ENCODE results near the gene ADAMTS9. TPM values are rescaled to one million over a fixed set of nuclear protein-coding genes. Genes with fewer than 3 reads are reported as not detected.

The ADAMTS9 gene
- total and polyA plus RNA-seq, 10 of the 15 experiments (the other 5 are each of a cell fraction or from before 2014, with no cell fraction given) = 0.08 TPM; not detected in 9

- H4K20me1 ChIP-seq (ENCODE audit: control insufficient read depth, insufficient read depth) = no peaks in the 10 kb centered on the region
- ChIA-PET CTCF (no interaction called here), RAD21 (ENCODE audit: unreplicated experiment) (no interaction called here), POLR2A (no interaction called here), SMC1A (ENCODE audit: uncharacterized antibody, unreplicated experiment) (no interaction called here)
- no peak for TF ChIP-seq POLR2A (IDR thresholded peaks at IDR 0.05; ENCODE audit: low read depth, low read length)
- TF ChIP-seq NR2C2 (IDR thresholded peaks at IDR 0.05; ENCODE audit: borderline replicate concordance, control insufficient read depth, insufficient read length, low read depth) = no peak
- no peak for TF ChIP-seq BHLHE40 (IDR thresholded peaks at IDR 0.05; ENCODE audit: borderline replicate concordance in 1 of 2, low read depth in 2 of 2, low read length in 1 of 2)
- TF ChIP-seq RCOR1 (conservative IDR thresholded peaks at IDR 0.05; ENCODE audit: low read depth, low read length) = no peak
- TF ChIP-seq SRF (IDR thresholded peaks at IDR 0.05; ENCODE audit: low read depth in 2 of 2, low read length in 2 of 2) = no peak
- H3K9ac ChIP-seq (ENCODE audit: control insufficient read depth, insufficient read depth, low read length) = no peak overlapping the region
- ATAC-seq (no peak), FAIRE-seq (no peak), DNase-seq (ENCODE audit: low read depth, low spot score) (no peak)
- H3K27me3 ChIP-seq (replicated peaks in 1 of 2; ENCODE audit: control insufficient read depth in 2 of 2, insufficient read depth in 2 of 2, low read length in 1 of 2) = no peaks in the 10 kb centered on the region; a peak in 1 of 4 replicates
- H3K79me2 ChIP-seq (ENCODE audit: control insufficient read depth, insufficient read depth, low read length) = no peaks in the 10 kb centered on the region
- no peak overlapping the region for H3K4me3 ChIP-seq
- H2AFZ ChIP-seq (ENCODE audit: control insufficient read depth, low read depth, low read length) = no peak overlapping the region
- H3K27ac ChIP-seq (ENCODE audit: control insufficient read depth, insufficient read depth) = no peak overlapping the region
- intact Hi-C loops (cut with micrococcal nuclease; ENCODE audit: unreplicated experiment) = no loop called here
- in situ Hi-C loops (cut with MboI) = no loop called here
- H3K9me3 ChIP-seq (replicated peaks; ENCODE audit: control insufficient read depth, insufficient read depth, low read length) = no peaks in the 10 kb centered on the region
- H3K4me2 ChIP-seq (ENCODE audit: control insufficient read depth, insufficient read depth) = no peak overlapping the region
- BruUV-seq (replicated peaks) = no TSS peak
- 45% methylated on average over 7 of the region's 7 CpGs for WGBS (ENCODE audit: insufficient coverage, insufficient replicate concordance, low lambda C conversion rate, missing lambda C conversion rate)
- H3K36me3 ChIP-seq (ENCODE audit: control insufficient read depth in 2 of 2, insufficient read depth in 2 of 2, low read length in 1 of 2) = no peaks in the 10 kb centered on the region
- H3K4me1 ChIP-seq (ENCODE audit: control insufficient read depth, insufficient read depth, low read length) = no peaks in the 10 kb centered on the region
Observed at GRCh38 chr3:64559588-64559987, 128.2 kb downstream of the ADAMTS9 start.

- ChIA-PET RAD21 (ENCODE audit: unreplicated experiment) (no interaction called here), CTCF (interaction anchor here (1.3 kb wide), 1 partner anchor 19 kb away, joined by 4 read pairs; no protein-coding TSS in a partner anchor), SMC1A (ENCODE audit: uncharacterized antibody, unreplicated experiment) (no interaction called here), POLR2A (no interaction called here)
- Histone ChIP-seq H3K4me3 (no peak overlapping the region), H3K9ac (ENCODE audit: control insufficient read depth, insufficient read depth, low read length) (no peak overlapping the region), H3K4me2 (ENCODE audit: control insufficient read depth, insufficient read depth) (no peak overlapping the region), H3K9me3 (replicated peaks; ENCODE audit: control insufficient read depth, insufficient read depth, low read length) (no peaks in the 10 kb centered on the region), H3K36me3 (ENCODE audit: control insufficient read depth in 2 of 2, insufficient read depth in 2 of 2, low read length in 1 of 2) (no peaks in the 10 kb centered on the region), H4K20me1 (ENCODE audit: control insufficient read depth, insufficient read depth) (no peaks in the 10 kb centered on the region), H3K4me1 (ENCODE audit: control insufficient read depth, insufficient read depth, low read length) (no peaks in the 10 kb centered on the region), H3K79me2 (ENCODE audit: control insufficient read depth, insufficient read depth, low read length) (no peaks in the 10 kb centered on the region), H3K27ac (ENCODE audit: control insufficient read depth, insufficient read depth) (no peak overlapping the region), H3K27me3 (replicated peaks in 1 of 2; ENCODE audit: control insufficient read depth in 2 of 2, insufficient read depth in 2 of 2, low read length in 1 of 2) (no peaks in the 10 kb centered on the region; a peak in 1 of 4 replicates), H2AFZ (ENCODE audit: control insufficient read depth, low read depth, low read length) (no peak overlapping the region)
- ATAC-seq (no peak), FAIRE-seq (no peak), DNase-seq (ENCODE audit: low read depth, low spot score) (no peak)
- intact Hi-C loops (cut with micrococcal nuclease; ENCODE audit: unreplicated experiment) = no loop called here
- 43% methylated on average over 3 of the region's 3 CpGs for WGBS (ENCODE audit: insufficient coverage, insufficient replicate concordance, low lambda C conversion rate, missing lambda C conversion rate)
- BruUV-seq (replicated peaks) = no TSS peak
- in situ Hi-C loops (cut with MboI) = no loop called here
- no peak for TF ChIP-seq SKIL (IDR thresholded peaks at IDR 0.05; ENCODE audit: low read depth, poor library complexity, severe bottlenecking)
- no peak for TF ChIP-seq ZNF217 (IDR thresholded peaks at IDR 0.05)
- no peak for TF ChIP-seq MYC (IDR thresholded peaks at IDR 0.05; ENCODE audit: insufficient read depth, insufficient read length, insufficient replicate concordance, low read length, severe bottlenecking)
- no peak for TF ChIP-seq ZNF687 (IDR thresholded peaks at IDR 0.05)
- TF ChIP-seq SREBF1 (IDR thresholded peaks at IDR 0.05; ENCODE audit: low read length) = no peak
- TF ChIP-seq MYB (IDR thresholded peaks at IDR 0.05; ENCODE audit: borderline replicate concordance, low read depth, low read length) = no peak
- no peak for TF ChIP-seq CBX3 (IDR thresholded peaks at IDR 0.05; ENCODE audit: borderline replicate concordance, low read depth)
- no peak for TF ChIP-seq CHD2 (IDR thresholded peaks at IDR 0.05; ENCODE audit: borderline replicate concordance, low read depth, low read length)
Observed at GRCh38 chr3:64556046-64556445, 131.8 kb downstream of the ADAMTS9 start.
